Smooth muscle cell (in vitro differentiated cells): Measurements from ENCODE around the gene KLK3. TPM values are rescaled to one million over a fixed set of nuclear protein-coding genes. Genes with fewer than 3 reads are reported as not detected.

ENCODE experiments used
- DNase-seq: peaks from one replicate; lab custom pipeline; 2025; ENCODE audit not compliant: unreplicated experiment; lab: John Stamatoyannopoulos, UW
- H2AFZ ChIP-seq: fragments of 200-600 bp; sonication (generic); 2 replicates; pipeline ENCODE4 v1.6.0; 2016; ENCODE audit warnings: antibody characterized with exemption, low read depth, mild to moderate bottlenecking
- H3F3A ChIP-seq: fragments of 200-600 bp; sonication (generic); 2 replicates; pipeline ENCODE4 v1.6.0; 2017; ENCODE audit warnings: antibody characterized with exemption, low read depth
- H3K27ac ChIP-seq: fragments of 200-600 bp; sonication (generic); 2 replicates; pipeline ENCODE4 v1.5.1; 2016; ENCODE audit warnings: low read depth, mild to moderate bottlenecking
- H3K27me3 ChIP-seq: fragments of 200-600 bp; sonication (generic); 2 replicates; pipeline ENCODE4 v1.6.1; 2016; ENCODE audit warnings: low read depth, mild to moderate bottlenecking
- H3K36me3 ChIP-seq: fragments of 200-600 bp; sonication (generic); 2 replicates; pipeline ENCODE4 v1.5.1; 2016; ENCODE audit warnings: low read depth
- H3K4me1 ChIP-seq: fragments of 200-600 bp; sonication (generic); 2 replicates; pipeline ENCODE4 v1.5.1; 2016; ENCODE audit warnings: low read depth
- H3K4me2 ChIP-seq: fragments of 200-600 bp; sonication (generic); 2 replicates; pipeline ENCODE4 v1.6.0; 2016; ENCODE audit warnings: mild to moderate bottlenecking
- H3K4me3 ChIP-seq: fragments of 200-600 bp; sonication (generic); 2 replicates; pipeline ENCODE4 v1.5.1; 2016; ENCODE audit warnings: mild to moderate bottlenecking
- H3K79me2 ChIP-seq: fragments of 200-600 bp; sonication (generic); 2 replicates; pipeline ENCODE4 v1.6.0; 2016; ENCODE audit warnings: low read depth, mild to moderate bottlenecking
- H3K9ac ChIP-seq: fragments of 200-600 bp; sonication (generic); 2 replicates; pipeline ENCODE4 v1.6.0; 2016; ENCODE audit warnings: low read depth
- H3K9me3 ChIP-seq: fragments of 200-600 bp; sonication (generic); replicated peaks from 2 replicates; pipeline ENCODE4 v1.5.1; 2016; ENCODE audit warnings: low read depth
- H4K20me1 ChIP-seq: fragments of 200-600 bp; sonication (generic); 2 replicates; pipeline ENCODE4 v1.6.0; 2016; ENCODE audit warnings: low read depth
- WGBS: methylation state at CpG from one replicate; pipeline ENCODE4 v1.1.7; 2016; ENCODE audit warnings: low lambda C conversion rate; 5-methylcytosine and 5-hydroxymethylcytosine counted together
- polyA plus RNA-seq: library from polyadenylated mRNA; unstranded; fragments of >200 nt; fragmentation: Nextera tagmentation; extraction: Ambion mirVana; gene quantifications from 2 replicates; pipeline ENCODE4 v1.2.1, GENCODE V29; 2016
- total RNA-seq: library from RNA; depleted of rRNA; stranded (reverse); fragments of >200 nt; gene quantifications from 2 replicates; pipeline ENCODE4 v1.2.3, GENCODE V29; 2014
- TF ChIP-seq, protein P1 (sequence below): fragments of 200-600 bp; sonication (generic); IDR thresholded peaks from 2 replicates; pipeline ENCODE4 v1.5.1; 2017; ENCODE audit warnings: borderline replicate concordance, mild to moderate bottlenecking, antibody characterized with exemption; ENCODE audit not compliant: insufficient read depth, poor library complexity, severe bottlenecking

Gene KLK3
- total and polyA plus RNA-seq, 2 experiments from 2014 or later, result not detected

DNA sequence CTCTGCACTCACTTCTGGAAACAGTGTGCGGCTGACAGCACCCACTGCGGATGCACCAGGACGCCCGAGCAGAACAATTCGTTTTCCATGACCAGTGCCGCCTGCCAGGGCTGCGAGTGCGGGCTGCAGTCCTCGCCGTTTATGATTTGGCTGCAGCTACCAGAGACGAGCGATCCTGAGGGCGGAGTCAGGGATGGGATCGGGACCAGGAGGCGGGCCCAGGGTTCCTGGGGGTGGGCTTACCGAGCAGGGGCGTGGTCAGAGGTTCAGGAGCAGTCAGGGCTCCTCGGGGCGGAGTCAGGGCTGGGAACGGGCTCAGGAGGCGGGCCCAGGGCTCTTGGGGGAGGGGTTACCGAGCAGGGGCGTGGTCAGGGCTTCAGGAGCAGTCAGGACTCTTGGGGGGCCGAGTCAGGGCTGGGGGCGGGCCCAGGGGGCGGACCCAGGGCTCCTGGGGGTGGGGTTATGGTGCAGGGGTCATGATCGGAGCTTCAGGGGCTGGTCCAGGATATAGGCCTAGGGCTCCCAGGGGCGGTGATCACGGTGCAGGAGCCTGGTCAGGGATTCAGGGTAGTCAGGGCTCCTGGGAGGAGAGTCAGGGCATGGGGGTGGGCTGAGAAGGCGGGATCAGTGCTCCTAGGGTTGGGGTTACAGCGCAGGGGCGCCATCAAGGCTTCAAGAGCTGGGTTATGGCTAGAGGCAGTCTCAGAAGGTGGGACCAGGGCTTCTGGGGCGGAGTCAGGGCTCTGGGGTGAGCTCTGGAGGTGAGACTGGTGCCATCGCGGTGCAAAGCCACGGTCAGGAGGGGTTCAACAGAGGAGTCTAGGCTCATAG is 54.7 kb downstream of the KLK3 start:
- no peak overlapping the region for H2AFZ ChIP-seq
- WGBS, result 9% methylated on average over 28 of the region's 36 CpGs
- peaks cover 57% of the 10 kb centered on the region for H3K27me3 ChIP-seq
- no peaks in the 10 kb centered on the region for H4K20me1 ChIP-seq
- H3K4me2 ChIP-seq, result peak overlapping the region; percentile 73
- H3K36me3 ChIP-seq, result no peaks in the 10 kb centered on the region
- H3F3A ChIP-seq, result no peaks in the 10 kb centered on the region
- no peaks in the 10 kb centered on the region for H3K9me3 ChIP-seq
- no peak overlapping the region for H3K9ac ChIP-seq
- no peak for DNase-seq
- H3K79me2 ChIP-seq, result no peaks in the 10 kb centered on the region
- H3K27ac ChIP-seq, result no peak overlapping the region
- peak overlapping the region; percentile 31 for H3K4me3 ChIP-seq
- no peaks in the 10 kb centered on the region for H3K4me1 ChIP-seq
- TF ChIP-seq, protein P1, sequence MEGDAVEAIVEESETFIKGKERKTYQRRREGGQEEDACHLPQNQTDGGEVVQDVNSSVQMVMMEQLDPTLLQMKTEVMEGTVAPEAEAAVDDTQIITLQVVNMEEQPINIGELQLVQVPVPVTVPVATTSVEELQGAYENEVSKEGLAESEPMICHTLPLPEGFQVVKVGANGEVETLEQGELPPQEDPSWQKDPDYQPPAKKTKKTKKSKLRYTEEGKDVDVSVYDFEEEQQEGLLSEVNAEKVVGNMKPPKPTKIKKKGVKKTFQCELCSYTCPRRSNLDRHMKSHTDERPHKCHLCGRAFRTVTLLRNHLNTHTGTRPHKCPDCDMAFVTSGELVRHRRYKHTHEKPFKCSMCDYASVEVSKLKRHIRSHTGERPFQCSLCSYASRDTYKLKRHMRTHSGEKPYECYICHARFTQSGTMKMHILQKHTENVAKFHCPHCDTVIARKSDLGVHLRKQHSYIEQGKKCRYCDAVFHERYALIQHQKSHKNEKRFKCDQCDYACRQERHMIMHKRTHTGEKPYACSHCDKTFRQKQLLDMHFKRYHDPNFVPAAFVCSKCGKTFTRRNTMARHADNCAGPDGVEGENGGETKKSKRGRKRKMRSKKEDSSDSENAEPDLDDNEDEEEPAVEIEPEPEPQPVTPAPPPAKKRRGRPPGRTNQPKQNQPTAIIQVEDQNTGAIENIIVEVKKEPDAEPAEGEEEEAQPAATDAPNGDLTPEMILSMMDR, result no peak

Other genes starting within 250 kb of the KLK3 start
- 0.13 and 0.63 TPM in 2 replicates for gene SYT3, start 215.0 kb upstream of the KLK3 start, total RNA-seq
- 0.54 and 1.8 TPM in 2 replicates for gene SYT3, start 215.0 kb upstream of the KLK3 start, polyA plus RNA-seq
- gene C19orf81, start 205.5 kb upstream of the KLK3 start, total RNA-seq, result 1.6 and 1.7 TPM in 2 replicates
- gene C19orf81, start 205.5 kb upstream of the KLK3 start, polyA plus RNA-seq, result 12.8 and 13.5 TPM in 2 replicates
- 2.1 and 4.1 TPM in 2 replicates for gene SHANK1, start 135.1 kb upstream of the KLK3 start, total RNA-seq
- 1.0 and 1.8 TPM in 2 replicates for gene SHANK1, start 135.1 kb upstream of the KLK3 start, polyA plus RNA-seq
- 48.3 and 53.4 TPM in 2 replicates for gene CLEC11A, start 131.6 kb upstream of the KLK3 start, total RNA-seq
- 138 and 155 TPM in 2 replicates for gene CLEC11A, start 131.6 kb upstream of the KLK3 start, polyA plus RNA-seq
- gene GPR32, start 84.5 kb upstream of the KLK3 start, total RNA-seq, result not detected in 2 replicates
- gene GPR32, start 84.5 kb upstream of the KLK3 start, polyA plus RNA-seq, result not detected in 2 replicates
- gene ACP4, start 64.5 kb upstream of the KLK3 start, total RNA-seq, result not detected in 2 replicates
- 0.26 TPM in 2 replicates for gene ACP4, start 64.5 kb upstream of the KLK3 start, polyA plus RNA-seq
- 0.85 TPM in 1 of 2 replicates, not detected in the other for gene KLK1, start 31.1 kb upstream of the KLK3 start, total RNA-seq
- gene KLK1, start 31.1 kb upstream of the KLK3 start, polyA plus RNA-seq, result not detected in 2 replicates
- gene KLK15, start 21.3 kb upstream of the KLK3 start, total RNA-seq, result not detected in 2 replicates
- gene KLK15, start 21.3 kb upstream of the KLK3 start, polyA plus RNA-seq, result not detected in 2 replicates
- gene KLK2, start 18.5 kb downstream of the KLK3 start, total RNA-seq, result not detected in 2 replicates
- not detected in 2 replicates for gene KLK2, start 18.5 kb downstream of the KLK3 start, polyA plus RNA-seq
- not detected in 2 replicates for gene KLK4, start 56.5 kb downstream of the KLK3 start, total RNA-seq
- gene KLK4, start 56.5 kb downstream of the KLK3 start, polyA plus RNA-seq, result 0.80 and 0.82 TPM in 2 replicates
- 0.18 and 1.2 TPM in 2 replicates for gene KLK5, start 98.1 kb downstream of the KLK3 start, total RNA-seq
- gene KLK5, start 98.1 kb downstream of the KLK3 start, polyA plus RNA-seq, result 0.38 TPM in 1 of 2 replicates, not detected in the other
- gene KLK6, start 114.7 kb downstream of the KLK3 start, total RNA-seq, result 9.5 and 20.7 TPM in 2 replicates
- 7.1 and 29.5 TPM in 2 replicates for gene KLK6, start 114.7 kb downstream of the KLK3 start, polyA plus RNA-seq
- gene KLK7, start 129.0 kb downstream of the KLK3 start, total RNA-seq, result 5.8 TPM in 1 of 2 replicates, not detected in the other
- 0.25 TPM in 1 of 2 replicates, not detected in the other for gene KLK7, start 129.0 kb downstream of the KLK3 start, polyA plus RNA-seq
- gene KLK8, start 146.7 kb downstream of the KLK3 start, total RNA-seq, result 1.7 and 11.6 TPM in 2 replicates
- 4.3 TPM in 1 of 2 replicates, not detected in the other for gene KLK8, start 146.7 kb downstream of the KLK3 start, polyA plus RNA-seq
- 3.6 and 10.8 TPM in 2 replicates for gene KLK10, start 164.8 kb downstream of the KLK3 start, total RNA-seq
- 3.8 and 8.5 TPM in 2 replicates for gene KLK10, start 164.8 kb downstream of the KLK3 start, polyA plus RNA-seq
- 2.1 and 3.2 TPM in 2 replicates for gene KLK11, start 171.7 kb downstream of the KLK3 start, total RNA-seq
- gene KLK11, start 171.7 kb downstream of the KLK3 start, polyA plus RNA-seq, result 0.97 TPM in 1 of 2 replicates, not detected in the other
- 0.81 and 1.9 TPM in 2 replicates for gene KLK12, start 180.1 kb downstream of the KLK3 start, total RNA-seq
- 1.7 and 2.2 TPM in 2 replicates for gene KLK12, start 180.1 kb downstream of the KLK3 start, polyA plus RNA-seq
- 0.72 and 1.6 TPM in 2 replicates for gene KLK13, start 210.2 kb downstream of the KLK3 start, total RNA-seq
- 0.19 and 1.3 TPM in 2 replicates for gene KLK13, start 210.2 kb downstream of the KLK3 start, polyA plus RNA-seq
- 5.5 and 12.3 TPM in 2 replicates for gene KLK14, start 228.0 kb downstream of the KLK3 start, total RNA-seq
- 2.0 and 7.7 TPM in 2 replicates for gene KLK14, start 228.0 kb downstream of the KLK3 start, polyA plus RNA-seq